ENCODE measurements around the gene PSORS1C1.
"Not testable (repeated sequence)": the region's sequence is repeated elsewhere in the genome, so short reads cannot be mapped to it uniquely, and the experiment has no call there.

Gene PSORS1C1

DNA sequence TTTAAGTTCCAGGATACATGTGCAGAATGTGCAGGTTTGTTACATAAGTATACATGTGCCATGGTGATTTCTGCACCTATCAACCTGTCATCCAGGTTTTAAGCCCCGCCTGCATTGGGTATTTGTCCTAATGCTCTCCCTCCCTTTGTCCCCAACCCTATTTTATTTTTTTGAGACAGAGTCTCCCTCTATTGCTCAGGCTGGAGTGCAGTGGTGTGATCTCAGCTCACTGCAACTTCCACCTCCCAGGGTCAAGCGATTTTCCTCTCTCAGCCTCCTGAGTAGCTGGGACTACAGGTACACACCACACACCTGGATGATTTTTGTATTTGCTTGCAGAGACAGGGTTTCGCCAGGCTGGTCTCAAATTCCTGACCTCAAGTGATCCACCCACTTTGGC is 74.6 kb downstream of the PSORS1C1 start:
- DNase-seq; intact Hi-C loops (cut with DNase I): not testable (repeated sequence)

Data from head of caudate nucleus (tissue), 42 donors.